ENCODE results near the gene RAB1B. TPM values are rescaled to one million over a fixed set of nuclear protein-coding genes. Genes with fewer than 3 reads are reported as not detected.
A peak's percentile ranks its signal among the peaks of the same experiment; 100 is the strongest.

Gene RAB1B
- total RNA-seq, 1 donor, result 88.9 TPM

GRCh38 chr11:66277471-66278362, 9.3 kb downstream of the RAB1B start, which contains the start of gene CNIH2:
CNIH2 (plus strand) TSS chr11:66278175; CDS start chr11:66278457, 282 bp downstream.
- DNase-seq (ENCODE audit: low read depth), result no peak
- peak within 1 kb of the TSS; percentile 40 for H3K4me3 ChIP-seq (ENCODE audit: low read depth, low read length)

GRCh38 chr11:66278363-66279091, 10.1 kb downstream of the RAB1B start:
- no peak for TF ChIP-seq CTCF (IDR thresholded peaks at IDR 0.05; ENCODE audit: insufficient read depth, low read depth, low read length)
- H3K4me3 ChIP-seq (ENCODE audit: low read depth, low read length), result no peak overlapping the region
- no peak for DNase-seq (ENCODE audit: low read depth)

More at GRCh38 chr11:66277471-66278362, 9.3 kb downstream of the RAB1B start, which contains the start of gene CNIH2:
- no peak for TF ChIP-seq CTCF (IDR thresholded peaks at IDR 0.05; ENCODE audit: insufficient read depth, low read depth, low read length)

GRCh38 chr11:66279092-66279734, 10.8 kb downstream of the RAB1B start:
- TF ChIP-seq CTCF (IDR thresholded peaks at IDR 0.05; ENCODE audit: insufficient read depth, low read depth, low read length), result no peak
- DNase-seq (ENCODE audit: low read depth), result no peak

GRCh38 chr11:66280428-66280827, 12.0 kb downstream of the RAB1B start:
- no peak overlapping the region for H3K4me3 ChIP-seq (ENCODE audit: low read depth, low read length)
- DNase-seq (ENCODE audit: low read depth), result no peak
- no peak for TF ChIP-seq CTCF (IDR thresholded peaks at IDR 0.05; ENCODE audit: insufficient read depth, low read depth, low read length)

More at GRCh38 chr11:66279092-66279734, 10.8 kb downstream of the RAB1B start:
- no peak overlapping the region for H3K4me3 ChIP-seq (ENCODE audit: low read depth, low read length)

GRCh38 chr11:66281001-66281400, 12.6 kb downstream of the RAB1B start:
- no peak for DNase-seq (ENCODE audit: low read depth)
- no peak overlapping the region for H3K4me3 ChIP-seq (ENCODE audit: low read depth, low read length)
- TF ChIP-seq CTCF (IDR thresholded peaks at IDR 0.05; ENCODE audit: insufficient read depth, low read depth, low read length), result no peak

GRCh38 chr11:66281776-66282467, 13.5 kb downstream of the RAB1B start:
- no peak overlapping the region for H3K4me3 ChIP-seq (ENCODE audit: low read depth, low read length)
- no peak for DNase-seq (ENCODE audit: low read depth)
- no peak for TF ChIP-seq CTCF (IDR thresholded peaks at IDR 0.05; ENCODE audit: insufficient read depth, low read depth, low read length)

All from fibroblast of villous mesenchyme (primary cell).